Endodermal cell (in vitro differentiated cells): ENCODE measurements around the gene SLX4. TPM values are rescaled to one million over a fixed set of nuclear protein-coding genes. Genes with fewer than 3 reads are reported as not detected.

Source experiments
- DNase-seq: peaks from one replicate; pipeline ENCODE4 v3.0.0-alpha.2; 2017
- H3K27ac ChIP-seq: 2 replicates; pipeline ENCODE4 v1.5.1; 2013; ENCODE audit warnings: mild to moderate bottlenecking, low read depth, low read length, moderate library complexity
- H3K27me3 ChIP-seq: 2 replicates; pipeline ENCODE4 v1.6.1; 2013; ENCODE audit warnings: mild to moderate bottlenecking, low read length, moderate library complexity; ENCODE audit not compliant: insufficient read depth, control insufficient read depth, poor library complexity, severe bottlenecking
- H3K36me3 ChIP-seq: 2 replicates; pipeline ENCODE4 v1.7.0; 2013; ENCODE audit warnings: mild to moderate bottlenecking, low read length, moderate library complexity; ENCODE audit not compliant: control insufficient read depth, insufficient read depth
- H3K4me1 ChIP-seq: one replicate; pipeline ENCODE4 v1.7.0; 2013; ENCODE audit warnings: low read length; ENCODE audit not compliant: control insufficient read depth, insufficient read depth
- H3K4me3 ChIP-seq: 2 replicates; pipeline ENCODE4 v1.5.1; 2013; ENCODE audit warnings: mild to moderate bottlenecking, low read length, moderate library complexity
- H3K9ac ChIP-seq: 2 replicates; pipeline ENCODE4 v1.6.1; 2013; ENCODE audit warnings: mild to moderate bottlenecking, low read length, moderate library complexity; ENCODE audit not compliant: poor library complexity, severe bottlenecking; ENCODE audit errors: extremely low read depth
- H3K9me3 ChIP-seq: 2 replicates; pipeline ENCODE4 v1.6.1; 2013; ENCODE audit warnings: mild to moderate bottlenecking, low read length, moderate library complexity; ENCODE audit not compliant: control insufficient read depth
- H3K27ac Mint-ChIP-seq: 2 replicates; pipeline ENCODE4 v1.8.0; 2020; ENCODE audit warnings: mixed read lengths
- H3K27me3 Mint-ChIP-seq: 2 replicates; pipeline ENCODE4 v1.8.0; 2021; ENCODE audit warnings: mild to moderate bottlenecking, mixed read lengths; ENCODE audit not compliant: insufficient read depth
- H3K36me3 Mint-ChIP-seq: 2 replicates; pipeline ENCODE4 v1.8.0; 2020; ENCODE audit warnings: low read depth, mixed read lengths
- H3K4me1 Mint-ChIP-seq: 2 replicates; pipeline ENCODE4 v1.8.0; 2020; ENCODE audit warnings: mixed read lengths
- H3K4me3 Mint-ChIP-seq: 2 replicates; pipeline ENCODE4 v1.8.0; 2020; ENCODE audit warnings: mild to moderate bottlenecking, moderate library complexity, mixed read lengths
- H3K9me3 Mint-ChIP-seq: 2 replicates; pipeline ENCODE4 v1.8.0; 2020; ENCODE audit warnings: mild to moderate bottlenecking, mixed read lengths
- WGBS, 2 experiments: methylation state at CpG; one replicate each; pipeline versions ENCODE4 v1.1.5 to v1.1.7; 2013; ENCODE audit warnings: missing lambda C conversion rate in 2 of 2, mixed read lengths in 1 of 2; ENCODE audit not compliant: insufficient coverage in 1 of 2, insufficient read length in 1 of 2; 5-methylcytosine and 5-hydroxymethylcytosine counted together
- total RNA-seq, 2 donors: library from RNA; stranded (reverse); fragmentation: NEBNext Ultra II Directional in 1 of 2; extraction: Animal tissue kit (Norgen Biotek cat#: 25700) in 1 of 2; gene quantifications; 2 replicates in 1 of 2; 3 replicates in 1 of 2; pipeline ENCODE4 v1.2.1, GENCODE V29; 2021
- TF ChIP-seq, protein P1 (sequence below): fragments of 200-600 bp; sonication (generic); conservative IDR thresholded peaks from 2 replicates; pipeline ENCODE4 v1.5.0; 2021; ENCODE audit warnings: antibody characterized with exemption, mild to moderate bottlenecking

Gene SLX4
- total RNA-seq, 2 donors from 2014 or later: 11.0 to 15.9 TPM

DNA sequence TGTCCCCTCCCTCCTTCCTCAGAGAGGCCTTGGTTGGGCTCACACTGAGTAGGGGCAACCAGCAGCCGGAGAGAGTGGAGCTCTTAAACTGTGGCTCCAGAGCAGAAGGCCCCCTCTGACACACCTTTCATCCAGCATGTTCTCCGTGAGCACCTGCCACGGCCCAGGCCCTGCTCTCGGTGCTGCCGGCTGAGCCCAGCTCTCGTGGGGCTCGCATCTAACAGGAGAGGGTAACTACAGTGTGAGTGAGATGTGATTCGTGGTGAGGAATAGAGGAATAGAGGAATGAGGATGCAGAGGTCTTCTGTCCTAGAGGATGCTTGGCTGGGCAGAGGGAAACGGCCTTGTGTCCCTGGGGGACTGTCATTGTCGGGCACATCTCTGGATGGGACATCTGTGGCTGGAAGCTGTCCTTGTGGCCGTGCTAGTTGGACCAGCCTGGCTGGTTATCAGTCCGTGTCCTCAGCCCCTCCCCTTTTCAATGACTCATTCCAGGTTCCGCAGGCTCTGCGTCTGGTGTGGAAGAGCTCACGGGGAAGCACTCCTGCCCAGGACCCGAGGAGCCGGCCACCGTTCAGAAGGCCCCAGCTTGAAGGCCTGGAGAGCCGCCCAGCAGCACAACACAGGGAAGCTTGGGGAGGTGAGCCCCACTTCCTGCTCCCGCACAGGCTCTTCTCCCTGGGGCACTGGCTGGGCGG lies 31.1 kb upstream of the SLX4 start:
- peaks cover 25% of the 10 kb centered on the region for H3K4me1 Mint-ChIP-seq
- Histone ChIP-seq H3K4me3 (no peak overlapping the region), H3K36me3 (peaks cover 12% of the 10 kb centered on the region), H3K9me3 (no peaks in the 10 kb centered on the region), H3K27me3 (no peaks in the 10 kb centered on the region), H3K9ac (no peak overlapping the region), H3K27ac (no peak overlapping the region), H3K4me1 (peaks cover 2% of the 10 kb centered on the region)
- peak; percentile 71 for DNase-seq
- peaks cover 4% of the 10 kb centered on the region for H3K9me3 Mint-ChIP-seq
- H3K36me3 Mint-ChIP-seq: peaks cover 19% of the 10 kb centered on the region
- 80 to 87% methylated on average over 20 to 21 of the region's 21 CpGs for WGBS, 2 experiments
- peak overlapping the region; percentile 30 for H3K27ac Mint-ChIP-seq
- no peak overlapping the region for H3K4me3 Mint-ChIP-seq
- TF ChIP-seq, protein P1, sequence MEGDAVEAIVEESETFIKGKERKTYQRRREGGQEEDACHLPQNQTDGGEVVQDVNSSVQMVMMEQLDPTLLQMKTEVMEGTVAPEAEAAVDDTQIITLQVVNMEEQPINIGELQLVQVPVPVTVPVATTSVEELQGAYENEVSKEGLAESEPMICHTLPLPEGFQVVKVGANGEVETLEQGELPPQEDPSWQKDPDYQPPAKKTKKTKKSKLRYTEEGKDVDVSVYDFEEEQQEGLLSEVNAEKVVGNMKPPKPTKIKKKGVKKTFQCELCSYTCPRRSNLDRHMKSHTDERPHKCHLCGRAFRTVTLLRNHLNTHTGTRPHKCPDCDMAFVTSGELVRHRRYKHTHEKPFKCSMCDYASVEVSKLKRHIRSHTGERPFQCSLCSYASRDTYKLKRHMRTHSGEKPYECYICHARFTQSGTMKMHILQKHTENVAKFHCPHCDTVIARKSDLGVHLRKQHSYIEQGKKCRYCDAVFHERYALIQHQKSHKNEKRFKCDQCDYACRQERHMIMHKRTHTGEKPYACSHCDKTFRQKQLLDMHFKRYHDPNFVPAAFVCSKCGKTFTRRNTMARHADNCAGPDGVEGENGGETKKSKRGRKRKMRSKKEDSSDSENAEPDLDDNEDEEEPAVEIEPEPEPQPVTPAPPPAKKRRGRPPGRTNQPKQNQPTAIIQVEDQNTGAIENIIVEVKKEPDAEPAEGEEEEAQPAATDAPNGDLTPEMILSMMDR: no peak
- no peaks in the 10 kb centered on the region for H3K27me3 Mint-ChIP-seq

DNA sequence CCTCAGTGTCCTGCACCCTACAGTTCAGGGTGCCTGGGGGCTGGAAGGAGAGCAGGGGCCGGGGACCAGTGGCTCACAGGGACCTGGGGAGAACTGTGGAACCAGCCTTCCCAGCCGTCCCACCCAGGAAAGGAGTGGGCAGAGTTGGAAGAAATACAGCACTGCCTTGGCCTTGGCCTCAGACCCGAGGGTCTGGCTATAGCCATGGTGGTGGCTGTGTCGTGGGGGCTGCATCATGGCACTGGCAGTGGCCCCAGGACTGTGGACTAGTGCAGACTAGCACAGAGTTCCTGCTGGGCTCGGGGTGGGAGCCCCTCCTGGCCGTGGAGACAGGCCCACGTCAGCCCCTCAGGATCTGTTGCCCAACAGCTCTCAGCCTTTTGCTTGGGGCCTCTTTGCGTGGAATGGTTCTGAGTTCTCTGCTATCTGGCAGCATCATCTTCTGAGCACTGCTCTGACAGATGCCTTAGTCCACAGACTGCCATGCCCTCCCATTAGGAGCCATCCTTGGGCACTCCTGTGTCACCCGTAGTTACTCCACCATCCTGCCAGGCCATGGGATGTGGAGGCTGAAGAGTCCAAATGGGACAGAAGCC lies 30.5 kb upstream of the SLX4 start:
- H3K9me3 ChIP-seq: no peaks in the 10 kb centered on the region
- H3K4me3 ChIP-seq: no peak overlapping the region
- H3K27me3 ChIP-seq: no peaks in the 10 kb centered on the region
- H3K36me3 ChIP-seq: peaks cover 12% of the 10 kb centered on the region
- peaks cover 31% of the 10 kb centered on the region for H3K4me1 Mint-ChIP-seq
- peaks cover 4% of the 10 kb centered on the region for H3K9me3 Mint-ChIP-seq
- H3K4me3 Mint-ChIP-seq: no peak overlapping the region
- TF ChIP-seq, protein P1: no peak
- H3K27me3 Mint-ChIP-seq: no peaks in the 10 kb centered on the region
- peaks cover 17% of the 10 kb centered on the region for H3K36me3 Mint-ChIP-seq
- H3K4me1 ChIP-seq: peaks cover 8% of the 10 kb centered on the region
- H3K27ac Mint-ChIP-seq: no peak overlapping the region
- no peak for DNase-seq
- 90 to 92% methylated on average over 5 to 9 of the region's 9 CpGs for WGBS, 2 experiments
- no peak overlapping the region for H3K9ac ChIP-seq
- no peak overlapping the region for H3K27ac ChIP-seq

DNA sequence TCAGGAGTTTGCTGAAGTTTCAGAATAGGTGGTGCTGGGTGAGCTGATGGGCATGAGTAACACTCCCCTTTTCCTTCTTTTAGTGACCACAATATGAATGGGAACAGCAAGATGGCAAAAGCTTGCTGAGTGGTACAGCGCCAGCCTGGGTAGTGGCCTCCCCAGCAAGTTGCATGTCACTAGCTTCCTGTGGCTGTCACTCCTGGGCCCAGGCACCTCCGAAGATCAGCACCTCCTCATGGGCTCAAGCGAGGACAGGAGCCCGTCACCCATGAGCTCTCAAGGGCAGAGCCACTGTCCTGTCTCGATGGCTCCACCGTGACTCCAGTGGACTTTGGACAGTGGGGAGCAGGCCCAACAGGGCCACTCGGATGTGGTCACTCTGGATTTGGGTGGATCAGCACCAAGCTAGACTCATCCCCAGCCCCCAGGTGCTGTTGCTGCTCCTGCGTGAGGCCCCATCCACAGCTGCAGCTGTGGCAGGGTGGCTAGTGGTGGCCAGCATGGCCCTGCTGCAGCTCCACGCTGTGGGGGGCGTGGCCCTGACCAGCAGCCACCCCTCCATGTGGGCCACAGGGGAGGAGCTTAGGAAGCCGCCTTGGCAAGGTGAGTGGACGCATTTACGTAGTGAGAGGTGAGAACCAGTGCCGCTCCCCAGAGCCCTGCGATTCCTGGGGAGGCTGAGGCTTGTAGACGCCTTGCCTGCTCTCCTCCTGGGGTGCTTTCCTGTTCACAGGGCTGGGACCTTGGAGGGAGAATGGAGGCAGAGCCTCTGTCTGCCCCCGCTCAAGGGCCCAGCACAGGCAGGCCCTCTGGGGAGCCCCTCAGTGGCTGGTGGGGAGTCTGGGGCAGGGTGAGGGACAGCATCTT lies 29.5 kb upstream of the SLX4 start:
- H3K9me3 ChIP-seq: no peaks in the 10 kb centered on the region
- peaks cover 12% of the 10 kb centered on the region for H3K36me3 ChIP-seq
- TF ChIP-seq, protein P1: no peak
- Mint-ChIP-seq H3K9me3 (peaks cover 4% of the 10 kb centered on the region), H3K36me3 (peaks cover 13% of the 10 kb centered on the region), H3K27me3 (no peaks in the 10 kb centered on the region), H3K27ac (no peak overlapping the region), H3K4me3 (no peak overlapping the region), H3K4me1 (peaks cover 24% of the 10 kb centered on the region)
- no peak overlapping the region for H3K27ac ChIP-seq
- no peak overlapping the region for H3K4me3 ChIP-seq
- WGBS, 2 experiments: 92 to 96% methylated on average over 10 to 17 of the region's 17 CpGs
- no peak for DNase-seq
- no peaks in the 10 kb centered on the region for H3K27me3 ChIP-seq
- H3K4me1 ChIP-seq: peaks cover 8% of the 10 kb centered on the region
- H3K9ac ChIP-seq: no peak overlapping the region
